DOHH2 (cell line): ENCODE data around the gene MCU.

Experiments
- CTCF ChIP-seq: fragments of 200-600 bp; sonication (generic); IDR thresholded peaks from one replicate; pipeline ENCODE4 v1.5.1; 2014; ENCODE audit warnings: antibody characterized with exemption, mild to moderate bottlenecking, low read depth, low read length; ENCODE audit not compliant: poor library complexity, severe bottlenecking
- EZH2phosphoT487 ChIP-seq: fragments of 200-600 bp; sonication (generic); IDR thresholded peaks from 2 replicates; pipeline ENCODE4 v1.6.1; 2017; ENCODE audit warnings: borderline replicate concordance, mild to moderate bottlenecking, antibody characterized with exemption, low read length, moderate library complexity, mixed read lengths

- TF ChIP-seq CTCF (no peak), EZH2phosphoT487 (no peak)
These were observed 133.2 kb downstream of the MCU start for GRCh38 chr10:72825163-72825562.
